Mesendoderm (in vitro differentiated cells): ENCODE data around the gene ZNHIT3.

Experiments used
- DNase-seq: peaks from one replicate; pipeline ENCODE4 v3.0.0; 2013
- H2AK5ac ChIP-seq: 2 replicates; pipeline ENCODE4 v1.6.1; 2013; ENCODE audit warnings: low read length, inconsistent platforms
- H2BK120ac ChIP-seq: 2 replicates; pipeline ENCODE4 v1.6.1; 2013; ENCODE audit warnings: low read depth, mild to moderate bottlenecking, low read length, moderate library complexity, mixed read lengths
- H2BK15ac ChIP-seq: replicated peaks from 2 replicates; pipeline ENCODE4 v1.6.1; 2013; ENCODE audit warnings: low read depth, mild to moderate bottlenecking, moderate library complexity
- H2BK5ac ChIP-seq: 2 replicates; pipeline ENCODE4 v1.6.1; 2013; ENCODE audit warnings: low read length, inconsistent platforms
- H3K18ac ChIP-seq: 2 replicates; pipeline ENCODE4 v1.6.1; 2013; ENCODE audit warnings: mild to moderate bottlenecking, low read length, mixed read lengths
- H3K23ac ChIP-seq: one replicate; pipeline ENCODE4 v1.6.1; 2013; ENCODE audit warnings: low read length
- H3K27ac ChIP-seq: 2 replicates; pipeline ENCODE4 v1.5.1; 2013; ENCODE audit warnings: low read depth, mild to moderate bottlenecking, inconsistent platforms, low read length, moderate library complexity
- H3K27me3 ChIP-seq: 2 replicates; pipeline ENCODE4 v1.6.1; 2013; ENCODE audit warnings: low read length, control low read depth, mild to moderate bottlenecking, inconsistent platforms; ENCODE audit not compliant: insufficient read depth, poor library complexity
- H3K36me3 ChIP-seq: 2 replicates; pipeline ENCODE4 v1.6.1; 2013; ENCODE audit warnings: low read length, inconsistent platforms; ENCODE audit not compliant: control insufficient read depth, insufficient read depth
- H3K4ac ChIP-seq: one replicate; pipeline ENCODE4 v1.6.1; 2013; ENCODE audit warnings: low read depth, mild to moderate bottlenecking, low read length, moderate library complexity
- H3K4me1 ChIP-seq: 2 replicates; pipeline ENCODE4 v1.6.1; 2013; ENCODE audit warnings: low read depth, low read length, inconsistent platforms; ENCODE audit not compliant: control insufficient read depth
- H3K4me2 ChIP-seq: 2 replicates; pipeline ENCODE4 v1.6.1; 2013; ENCODE audit warnings: low read length
- H3K4me3 ChIP-seq: 2 replicates; pipeline ENCODE4 v1.5.1; 2013; ENCODE audit warnings: mild to moderate bottlenecking, low read length
- H3K56ac ChIP-seq: one replicate; pipeline ENCODE4 v1.6.1; 2013; ENCODE audit warnings: low read length
- H3K79me1 ChIP-seq: 2 replicates; pipeline ENCODE4 v1.6.1; 2013; ENCODE audit warnings: low read length, inconsistent platforms
- H3K79me2 ChIP-seq: 2 replicates; pipeline ENCODE4 v1.6.1; 2013; ENCODE audit warnings: mild to moderate bottlenecking, low read length; ENCODE audit not compliant: control insufficient read depth, insufficient read depth
- H3K9ac ChIP-seq: 2 replicates; pipeline ENCODE4 v1.6.1; 2013; ENCODE audit warnings: low read length, inconsistent platforms
- H4K5ac ChIP-seq: one replicate; pipeline ENCODE4 v1.6.1; 2013; ENCODE audit warnings: low read length
- H4K8ac ChIP-seq: one replicate; pipeline ENCODE4 v1.6.1; 2013; ENCODE audit warnings: low read depth, mild to moderate bottlenecking, control low read depth, low read length, moderate library complexity
- WGBS: extraction: QIAGEN DNeasy Blood & Tissue Kit; methylation state at CpG from one replicate; pipeline ENCODE4 v1.1.7; 2013; ENCODE audit warnings: low lambda C conversion rate, missing lambda C conversion rate; ENCODE audit not compliant: insufficient coverage; ENCODE audit errors: extremely low coverage; 5-methylcytosine and 5-hydroxymethylcytosine counted together

The ZNHIT3 gene

DNA sequence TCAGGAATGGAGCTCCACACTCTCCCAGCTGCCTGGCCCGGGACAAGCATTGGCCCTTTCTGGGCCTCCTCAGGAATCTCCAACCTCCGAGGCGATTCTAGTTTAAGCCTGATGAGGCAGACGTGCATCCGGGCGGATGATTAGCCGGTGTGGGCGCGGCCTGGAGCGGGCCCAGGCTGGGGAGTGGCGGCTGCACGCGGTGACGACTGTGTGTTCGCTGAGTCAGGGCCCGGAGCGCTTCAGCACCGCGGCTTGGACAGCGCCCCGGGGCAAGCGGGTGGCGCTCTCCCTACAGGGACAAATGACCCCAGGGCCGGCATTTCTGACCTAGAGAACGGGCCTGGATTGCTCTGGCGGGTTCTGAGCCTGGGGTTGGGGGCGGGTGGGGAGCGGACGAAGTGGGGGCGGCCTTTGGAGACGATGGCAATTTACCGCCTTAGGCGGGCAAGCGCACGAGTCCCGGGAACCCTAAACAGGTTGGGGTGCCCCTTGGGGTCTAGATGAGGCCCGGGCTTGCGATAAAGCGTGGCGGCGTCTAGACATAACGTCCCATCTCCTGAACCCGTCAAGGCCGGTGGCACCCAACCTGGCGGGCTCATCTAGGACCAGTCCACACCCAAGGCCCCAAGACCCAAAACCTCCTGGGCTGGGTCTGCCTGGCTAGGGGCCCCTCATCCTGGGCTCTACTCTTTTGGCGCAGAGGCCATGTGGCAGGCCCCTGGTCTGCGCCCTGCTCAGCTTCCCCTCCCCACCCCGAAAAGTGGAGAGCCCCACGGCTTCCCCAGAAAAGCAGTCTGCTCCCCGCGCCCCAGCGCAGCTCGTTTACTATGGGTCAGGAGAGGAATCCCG lies 22.3 kb upstream of the ZNHIT3 start:
- Histone ChIP-seq H3K9ac (no peak overlapping the region), H3K18ac (no peak overlapping the region), H3K27ac (no peak overlapping the region), H3K4me1 (no peaks in the 10 kb centered on the region), H3K79me2 (no peaks in the 10 kb centered on the region), H3K79me1 (no peaks in the 10 kb centered on the region), H3K4me3 (no peak overlapping the region), H4K5ac (no peak overlapping the region), H2AK5ac (no peak overlapping the region), H4K8ac (no peak overlapping the region), H3K23ac (no peak overlapping the region), H2BK15ac (no peak overlapping the region), H3K36me3 (no peaks in the 10 kb centered on the region), H2BK120ac (no peak overlapping the region), H3K4ac (no peak overlapping the region), H3K4me2 (no peak overlapping the region), H3K27me3 (no peaks in the 10 kb centered on the region), H3K56ac (no peak overlapping the region), H2BK5ac (no peak overlapping the region)
- DNase-seq, result peak; percentile 97
- WGBS, result no CpG with 5 or more reads among the region's 54 CpGs

DNA sequence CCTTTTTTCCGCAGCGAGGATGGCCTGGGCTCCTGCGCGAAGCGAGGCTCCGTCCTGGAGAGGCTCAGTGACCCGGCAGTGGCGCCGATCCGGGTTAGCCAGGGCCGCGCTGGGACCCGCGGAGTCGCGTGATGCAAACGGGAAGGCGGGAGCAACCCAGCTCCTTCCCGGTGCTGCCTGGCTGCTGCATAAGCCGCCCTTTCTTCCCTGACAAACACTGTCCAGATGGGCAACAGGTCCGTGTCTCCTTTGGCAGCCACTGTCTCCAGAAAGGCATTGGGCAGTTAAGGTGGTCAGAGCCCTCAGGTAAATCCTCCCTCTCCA lies 21.8 kb upstream of the ZNHIT3 start:
- Histone ChIP-seq H3K4ac (no peak overlapping the region), H3K79me1 (no peaks in the 10 kb centered on the region), H4K5ac (no peak overlapping the region), H3K27ac (no peak overlapping the region), H3K9ac (no peak overlapping the region), H3K4me3 (no peak overlapping the region), H3K4me1 (no peaks in the 10 kb centered on the region), H3K23ac (no peak overlapping the region), H2BK15ac (no peak overlapping the region), H3K27me3 (no peaks in the 10 kb centered on the region), H2AK5ac (no peak overlapping the region), H3K79me2 (no peaks in the 10 kb centered on the region), H3K56ac (no peak overlapping the region), H3K36me3 (no peaks in the 10 kb centered on the region), H4K8ac (no peak overlapping the region), H3K18ac (no peak overlapping the region), H3K4me2 (no peak overlapping the region), H2BK120ac (no peak overlapping the region), H2BK5ac (no peak overlapping the region)
- no peak for DNase-seq
- WGBS, result no CpG with 5 or more reads among the region's 21 CpGs

DNA sequence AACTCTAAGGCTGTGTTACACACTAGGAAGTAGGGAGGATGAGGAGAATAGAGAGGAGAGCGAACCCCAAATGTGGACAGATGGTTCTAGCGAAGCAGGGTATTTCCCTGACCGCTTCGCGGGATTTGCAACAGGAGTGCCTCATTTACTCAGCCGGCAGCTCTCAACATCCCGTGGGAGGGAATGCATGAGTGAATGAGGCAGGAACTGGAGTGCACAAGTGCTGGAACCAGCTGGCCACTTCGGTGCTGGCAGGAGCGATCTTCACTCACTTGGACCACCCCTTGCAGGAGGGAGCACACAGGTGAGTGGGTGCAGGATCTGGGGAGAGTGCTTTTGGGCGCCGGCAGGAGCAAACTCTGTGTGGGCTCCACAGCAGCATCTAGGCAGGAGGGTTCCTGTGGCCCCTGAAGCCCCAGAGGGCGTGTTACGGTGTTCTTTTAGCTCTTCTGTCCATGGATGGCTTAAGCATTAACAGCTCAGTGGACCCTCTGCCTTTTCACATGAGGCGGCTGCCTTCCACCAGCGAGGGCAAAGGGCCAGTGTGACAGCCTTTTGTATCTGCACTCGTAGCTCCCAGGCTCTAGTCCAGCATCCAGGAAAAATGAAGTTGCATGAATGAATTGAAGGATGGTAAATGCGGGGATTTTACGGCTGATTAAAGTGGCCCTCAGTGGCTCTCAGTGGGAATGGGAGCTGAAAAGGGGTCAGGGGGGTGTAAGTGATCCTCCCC lies 17.4 kb upstream of the ZNHIT3 start:
- H3K9ac ChIP-seq, result no peak overlapping the region
- H3K79me2 ChIP-seq, result no peaks in the 10 kb centered on the region
- H2BK120ac ChIP-seq, result no peak overlapping the region
- no peak overlapping the region for H3K4me2 ChIP-seq
- H4K8ac ChIP-seq, result no peak overlapping the region
- no peaks in the 10 kb centered on the region for H3K36me3 ChIP-seq
- no peak overlapping the region for H4K5ac ChIP-seq
- no peak overlapping the region for H3K4ac ChIP-seq
- no peak overlapping the region for H3K4me3 ChIP-seq
- no CpG with 5 or more reads among the region's 18 CpGs for WGBS
- no peak overlapping the region for H3K18ac ChIP-seq
- no peak overlapping the region for H2BK15ac ChIP-seq
- H3K23ac ChIP-seq, result no peak overlapping the region
- no peak for DNase-seq
- H3K27ac ChIP-seq, result no peak overlapping the region
- no peak overlapping the region for H3K56ac ChIP-seq
- no peak overlapping the region for H2AK5ac ChIP-seq
- H3K4me1 ChIP-seq, result no peaks in the 10 kb centered on the region
- H3K79me1 ChIP-seq, result no peaks in the 10 kb centered on the region
- H3K27me3 ChIP-seq, result no peaks in the 10 kb centered on the region
- H2BK5ac ChIP-seq, result no peak overlapping the region

DNA sequence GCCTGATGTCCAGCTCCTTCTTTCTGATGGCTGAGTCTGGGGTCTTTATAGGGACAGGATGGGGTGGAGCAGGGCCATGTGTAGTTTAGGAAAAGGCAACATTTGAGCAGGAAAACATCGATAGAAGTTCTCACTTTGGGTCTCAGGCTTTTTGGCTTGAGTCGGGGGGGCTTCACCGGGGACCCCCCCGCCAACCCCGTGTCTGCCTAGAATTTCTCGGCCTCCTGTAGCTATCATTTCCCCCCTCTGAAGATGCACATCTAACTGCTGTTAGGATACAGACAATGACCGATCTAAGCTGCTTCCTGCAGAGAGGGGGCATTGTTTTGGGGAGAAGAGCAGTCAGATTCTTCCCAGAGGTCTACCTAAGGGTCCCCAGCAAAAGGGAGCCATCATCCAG lies 16.7 kb upstream of the ZNHIT3 start:
- no peak overlapping the region for H2BK120ac ChIP-seq
- no peak overlapping the region for H3K18ac ChIP-seq
- no peak for DNase-seq
- H3K4me3 ChIP-seq, result no peak overlapping the region
- H3K4ac ChIP-seq, result no peak overlapping the region
- H2BK15ac ChIP-seq, result no peak overlapping the region
- H3K79me2 ChIP-seq, result no peaks in the 10 kb centered on the region
- no peaks in the 10 kb centered on the region for H3K27me3 ChIP-seq
- no peaks in the 10 kb centered on the region for H3K79me1 ChIP-seq
- no peaks in the 10 kb centered on the region for H3K36me3 ChIP-seq
- H3K27ac ChIP-seq, result no peak overlapping the region
- H4K5ac ChIP-seq, result no peak overlapping the region
- no peak overlapping the region for H3K9ac ChIP-seq
- no peak overlapping the region for H3K23ac ChIP-seq
- no peak overlapping the region for H2AK5ac ChIP-seq
- H3K4me2 ChIP-seq, result no peak overlapping the region
- H4K8ac ChIP-seq, result no peak overlapping the region
- H3K4me1 ChIP-seq, result no peaks in the 10 kb centered on the region
- WGBS, result no CpG with 5 or more reads among the region's 7 CpGs
- H3K56ac ChIP-seq, result no peak overlapping the region
- no peak overlapping the region for H2BK5ac ChIP-seq

- Histone ChIP-seq H3K4ac (no peak overlapping the region), H3K27me3 (no peaks in the 10 kb centered on the region), H3K23ac (no peak overlapping the region), H3K79me1 (no peaks in the 10 kb centered on the region), H3K79me2 (no peaks in the 10 kb centered on the region), H2BK15ac (no peak overlapping the region), H3K56ac (no peak overlapping the region), H3K36me3 (no peaks in the 10 kb centered on the region), H3K4me3 (no peak overlapping the region), H2AK5ac (no peak overlapping the region), H4K5ac (no peak overlapping the region), H4K8ac (no peak overlapping the region), H3K27ac (no peak overlapping the region), H3K9ac (no peak overlapping the region), H3K4me1 (no peaks in the 10 kb centered on the region), H2BK120ac (no peak overlapping the region), H2BK5ac (no peak overlapping the region), H3K4me2 (no peak overlapping the region), H3K18ac (no peak overlapping the region)
- DNase-seq, result no peak
These were observed 16.0 kb upstream of the ZNHIT3 start for GRCh38 chr17:36470499-36470898.
